ENCODE results near the gene MAP4K1.

GRCh38 chr19:38655148-38655824 is 37.5 kb upstream of the MAP4K1 start:
- TF ChIP-seq CTCF (IDR thresholded peaks at IDR 0.05; ENCODE audit: low read depth, low read length) (no peak), EZH2phosphoT487 (IDR thresholded peaks at IDR 0.05; ENCODE audit: low read depth) (no peak)

Measured in OCI-LY3 (cell line).